ENCODE data around the gene TRMT1. TPM values are rescaled to one million over a fixed set of nuclear protein-coding genes. Genes with fewer than 3 reads are reported as not detected.

Gene TRMT1
- total and polyA plus RNA-seq, 2 of the 8 experiments (the other 6 are each of a cell fraction or from before 2014, with no cell fraction given): 77.4 to 99.3 TPM

GRCh38 chr19:13127811-13128575 is 11.5 kb upstream of the TRMT1 start:
- no peak overlapping the region for H2BK20ac ChIP-seq (ENCODE audit: low read length)
- TF ChIP-seq RXRA (IDR thresholded peaks at IDR 0.05; ENCODE audit: insufficient read depth, low read depth, low read length) (no peak), BCL11A (IDR thresholded peaks at IDR 0.05; ENCODE audit: low read depth in 2 of 2, low read length in 2 of 2) (no peak), SRF (IDR thresholded peaks at IDR 0.05; ENCODE audit: low read depth, low read length) (no peak), KDM5A (IDR thresholded peaks at IDR 0.05; ENCODE audit: low read length) (no peak), FOSL1 (IDR thresholded peaks at IDR 0.05; ENCODE audit: insufficient read depth, low read depth, low read length) (no peak), RFX5 (IDR thresholded peaks at IDR 0.05; ENCODE audit: borderline replicate concordance, low read depth, low read length) (no peak), TCF12 (IDR thresholded peaks at IDR 0.05; ENCODE audit: low read depth, low read length) (no peak)

More at GRCh38 chr19:13127811-13128575, 11.5 kb upstream of the TRMT1 start:
- WGBS, 2 experiments (ENCODE audit: extremely low coverage in 1 of 2, insufficient coverage in 1 of 2, insufficient read length in 1 of 2, insufficient replicate concordance in 2 of 2, low coverage in 1 of 2, low lambda C conversion rate in 2 of 2, missing lambda C conversion rate in 1 of 2): 96% methylated on average over 6 of the region's 6 CpGs; no CpG with 5 or more reads in 1 of the 2 experiments
- H3K4me2 ChIP-seq (ENCODE audit: insufficient read depth in 1 of 2, low read depth in 2 of 2, low read length in 2 of 2): no peak overlapping the region
- H4K91ac ChIP-seq (replicated peaks; ENCODE audit: insufficient read length, low read length): no peak overlapping the region
- no peaks in the 10 kb centered on the region for H3K9me3 ChIP-seq (ENCODE audit: insufficient read depth in 2 of 2, low read depth in 1 of 2, low read length in 1 of 2)
- H2BK15ac ChIP-seq (ENCODE audit: low read length): no peak overlapping the region
- no peak overlapping the region for H3K9ac ChIP-seq (replicated peaks in 1 of 4; ENCODE audit: extremely low read depth in 1 of 4, low read depth in 3 of 4, low read length in 3 of 4)
- H3K18ac ChIP-seq (ENCODE audit: extremely low read depth, low read length): no peak overlapping the region
- H4K8ac ChIP-seq (ENCODE audit: extremely low read depth, insufficient read depth, low read length): no peak overlapping the region
- H4K20me1 ChIP-seq (replicated peaks in 1 of 2; ENCODE audit: control insufficient read depth in 1 of 2, insufficient read depth in 2 of 2, low read length in 2 of 2): peaks cover 42 to 56% of the 10 kb centered on the region in 2 experiments
- no peak overlapping the region for H2BK120ac ChIP-seq (replicated peaks; ENCODE audit: low read depth, low read length)
- H3K23ac ChIP-seq (ENCODE audit: insufficient read length): no peak overlapping the region
- H3K23me2 ChIP-seq (ENCODE audit: low read depth, low read length): no peaks in the 10 kb centered on the region
- peaks cover 0 to 3% (median 0%) of the 10 kb centered on the region in 4 experiments; a peak in 1 of 7 replicates for H3K4me1 ChIP-seq (replicated peaks in 1 of 4; ENCODE audit: control insufficient read depth in 3 of 4, insufficient read depth in 4 of 4, low read length in 3 of 4)
- DNase-seq (ENCODE audit: low read depth in 1 of 2, low spot score in 2 of 2) (no peak), FAIRE-seq (no peak)
- no peak overlapping the region for H2AFZ ChIP-seq (ENCODE audit: low read length)
- H3K56ac ChIP-seq (replicated peaks; ENCODE audit: insufficient read length, low read depth, low read length): no peak overlapping the region
- H3K14ac ChIP-seq (ENCODE audit: insufficient read length): no peak overlapping the region
- CTCF ChIA-PET (ENCODE audit: partially characterized antibody): interaction anchor here (0.6 to 1.6 kb wide), 8 partner anchors 9 to 585 kb away, joined by 3 to 5 read pairs (median 4); no protein-coding TSS in a partner anchor
- H3K79me2 ChIP-seq (ENCODE audit: control insufficient read depth in 1 of 2, insufficient read depth in 2 of 2, low read length in 2 of 2): peaks cover 33 to 96% of the 10 kb centered on the region in 2 experiments
- peaks cover 0 to 5% (median 3%) of the 10 kb centered on the region in 4 experiments; a peak in 3 of 8 replicates for H3K36me3 ChIP-seq (ENCODE audit: control insufficient read depth in 2 of 4, insufficient read depth in 4 of 4, low read length in 3 of 4)
- POLR2A ChIA-PET (ENCODE audit: partially characterized antibody): interaction anchor here (0.6 to 14.8 kb wide), 12 partner anchors 8 to 97 kb away, joined by 3 to 228 read pairs (median 4); partner anchors contain the start of genes IER2, NACC1, STX10 and TRMT1
- peaks cover 40% of the 10 kb centered on the region for H3K79me1 ChIP-seq (ENCODE audit: low read depth, low read length)
- no peak overlapping the region for H3K4me3 ChIP-seq (ENCODE audit: extremely low read depth in 1 of 4, insufficient read depth in 2 of 4, low read depth in 3 of 4, low read length in 4 of 4)
- H2AK5ac ChIP-seq (ENCODE audit: low read depth, low read length): no peak overlapping the region
- H2BK5ac ChIP-seq (ENCODE audit: low read depth, low read length): no peak overlapping the region
- H3K4ac ChIP-seq (replicated peaks; ENCODE audit: insufficient read length, low read depth, low read length): no peak overlapping the region
- H3K27ac ChIP-seq (ENCODE audit: low read depth, low read length): no peak overlapping the region
- H3K27me3 ChIP-seq (replicated peaks in 1 of 4; ENCODE audit: control insufficient read depth in 3 of 4, extremely low read depth in 1 of 4, insufficient read depth in 3 of 4, low read length in 3 of 4): no peaks in the 10 kb centered on the region
- H2BK12ac ChIP-seq (ENCODE audit: low read depth, low read length): no peak overlapping the region
- no peak overlapping the region for H4K5ac ChIP-seq (ENCODE audit: insufficient read length, low read depth, low read length)

Measured in H1 (cell line).